SK-N-SH treated with all-trans-retinoic acid at 6 μM for 48 hours (cell line): ENCODE measurements around the gene BPIFB2.

Experiments
- ARNTL ChIP-seq: fragments of 450-650 bp; formaldehyde crosslinking; IDR thresholded peaks from 2 replicates; pipeline ENCODE4 v1.5.0; 2020; ENCODE audit warnings: low read depth, mild to moderate bottlenecking, moderate library complexity, borderline replicate concordance
- BACH2 ChIP-seq: fragments of 250-450 bp; sonication (Bioruptor Pico); IDR thresholded peaks from 2 replicates; pipeline ENCODE4 v1.9.0; 2021; ENCODE audit warnings: mild to moderate bottlenecking, borderline replicate concordance
- ESRRG ChIP-seq: fragments of 250-450 bp; sonication (Bioruptor Pico); IDR thresholded peaks from 2 replicates; pipeline ENCODE4 v1.6.1; 2021; ENCODE audit warnings: mild to moderate bottlenecking
- OSR1 ChIP-seq: fragments of 250-450 bp; sonication (Bioruptor Pico); IDR thresholded peaks from 2 replicates; pipeline ENCODE4 v1.8.0; 2022; ENCODE audit warnings: moderate library complexity, mild to moderate bottlenecking, inconsistent platforms
- RARB ChIP-seq: fragments of 250-450 bp; sonication (Bioruptor Pico); IDR thresholded peaks from 2 replicates; pipeline ENCODE4 v1.8.0; 2021; ENCODE audit warnings: mild to moderate bottlenecking, moderate library complexity
- SNAI2 ChIP-seq: fragments of 250-450 bp; sonication (Bioruptor Pico); IDR thresholded peaks from 2 replicates; pipeline ENCODE4 v1.5.0; 2020; ENCODE audit warnings: mild to moderate bottlenecking, moderate library complexity
- TSHZ2 ChIP-seq: fragments of 250-450 bp; sonication (Bioruptor Pico); IDR thresholded peaks from 2 replicates; pipeline ENCODE4 v1.5.0; 2020; ENCODE audit warnings: mild to moderate bottlenecking, moderate library complexity
- ZC3H10 ChIP-seq: fragments of 250-450 bp; sonication (Bioruptor Pico); IDR thresholded peaks from 2 replicates; pipeline ENCODE4 v1.5.1; 2021; ENCODE audit warnings: mild to moderate bottlenecking, moderate library complexity
- ZFP3 ChIP-seq: fragments of 250-450 bp; sonication (Bioruptor Pico); IDR thresholded peaks from 2 replicates; pipeline ENCODE4 v1.5.0; 2020; ENCODE audit warnings: mild to moderate bottlenecking, moderate library complexity
- ZFP30 ChIP-seq: fragments of 450-650 bp; formaldehyde crosslinking; IDR thresholded peaks from 2 replicates; pipeline ENCODE4 v1.5.0; 2022; ENCODE audit warnings: mild to moderate bottlenecking, moderate library complexity
- ZNF70 ChIP-seq: fragments of 450-650 bp; formaldehyde crosslinking; IDR thresholded peaks from 2 replicates; pipeline ENCODE4 v1.5.0; 2020; ENCODE audit warnings: mild to moderate bottlenecking, moderate library complexity

- TF ChIP-seq TSHZ2, result no peak
- TF ChIP-seq BACH2, result no peak
- no peak for TF ChIP-seq ARNTL (CRISPR knock-in tag)
- no peak for TF ChIP-seq ZC3H10
- TF ChIP-seq ZFP30 (CRISPR knock-in tag), result no peak
- no peak for TF ChIP-seq ZFP3 (CRISPR knock-in tag)
- TF ChIP-seq ESRRG, result no peak
- no peak for TF ChIP-seq ZNF70 (CRISPR knock-in tag)
- no peak for TF ChIP-seq RARB (CRISPR knock-in tag)
- no peak for TF ChIP-seq SNAI2 (CRISPR knock-in tag)
- no peak for TF ChIP-seq OSR1 (CRISPR knock-in tag)
These were observed 36.6 kb upstream of the BPIFB2 start for GRCh38 chr20:32970973-32971300.
